ENCODE data around the gene JADE1. TPM values are rescaled to one million over a fixed set of nuclear protein-coding genes. Genes with fewer than 3 reads are reported as not detected.

Gene JADE1
- total and polyA plus RNA-seq, 12 donors = 18.4 to 66.7 (median 37.7) TPM

GRCh38 chr4:128813965-128814364, 4.5 kb downstream of the JADE1 start:
- no peak for TF ChIP-seq POLR2A (IDR thresholded peaks at IDR 0.05)
- TF ChIP-seq CTCF (IDR thresholded peaks at IDR 0.05) = no peak
- H3K4me3 ChIP-seq = no peak overlapping the region
- no peak overlapping the region for H3K27ac ChIP-seq
- 92 to 95% (median 93%) methylated on average over 5 of the region's 5 CpGs for WGBS, 4 donors
- no peaks in the 10 kb centered on the region for H3K9me3 ChIP-seq (replicated peaks in 1 of 3)
- intact Hi-C loops (cut with DNase I) = loop anchor here (5.0 kb wide), 3 partner anchors 43 to 362 kb away; no protein-coding TSS in a partner anchor
- no peaks in the 10 kb centered on the region for H3K36me3 ChIP-seq (replicated peaks in 1 of 2)
- H3K4me1 ChIP-seq (replicated peaks in 1 of 2) = peaks cover 8 to 16% of the 10 kb centered on the region in 2 donors
- H3K27me3 ChIP-seq = no peaks in the 10 kb centered on the region
- no peak for DNase-seq

- 93 to 98% (median 97%) methylated on average over 4 of the region's 4 CpGs for WGBS, 4 donors
- H3K4me1 ChIP-seq (replicated peaks in 1 of 2) = peaks cover 5 to 38% of the 10 kb centered on the region in 2 donors
- TF ChIP-seq CTCF (IDR thresholded peaks at IDR 0.05) = no peak
- no peak for TF ChIP-seq POLR2A (IDR thresholded peaks at IDR 0.05)
- no peaks in the 10 kb centered on the region for H3K36me3 ChIP-seq (replicated peaks in 1 of 2)
- H3K27me3 ChIP-seq = no peaks in the 10 kb centered on the region
- DNase-seq = no peak
- intact Hi-C loops (cut with DNase I) = no loop called here
- no peaks in the 10 kb centered on the region for H3K9me3 ChIP-seq (replicated peaks in 1 of 3)
- H3K27ac ChIP-seq = no peak overlapping the region
- no peak overlapping the region for H3K4me3 ChIP-seq
These were observed 8.9 kb downstream of the JADE1 start for GRCh38 chr4:128818442-128818841.

GRCh38 chr4:128819082-128819742, 9.7 kb downstream of the JADE1 start:
- intact Hi-C loops (cut with DNase I) = no loop called here
- H3K9me3 ChIP-seq (replicated peaks in 1 of 3) = no peaks in the 10 kb centered on the region
- H3K27ac ChIP-seq = no peak overlapping the region
- TF ChIP-seq CTCF (IDR thresholded peaks at IDR 0.05) = no peak
- no peak for TF ChIP-seq POLR2A (IDR thresholded peaks at IDR 0.05)
- 72 to 89% (median 83%) methylated on average over 4 to 6 of the region's 6 CpGs for WGBS, 4 donors
- H3K4me3 ChIP-seq = no peak overlapping the region
- peaks cover 5 to 42% of the 10 kb centered on the region in 2 donors for H3K4me1 ChIP-seq (replicated peaks in 1 of 2)
- no peaks in the 10 kb centered on the region for H3K36me3 ChIP-seq (replicated peaks in 1 of 2)
- H3K27me3 ChIP-seq = no peaks in the 10 kb centered on the region
- DNase-seq = no peak

- no peaks in the 10 kb centered on the region for H3K36me3 ChIP-seq (replicated peaks in 1 of 2)
- WGBS, 4 donors = 68 to 73% (median 68%) methylated on average over 3 of the region's 3 CpGs
- peaks cover 6 to 52% of the 10 kb centered on the region in 2 donors for H3K4me1 ChIP-seq (replicated peaks in 1 of 2)
These were observed 11.2 kb downstream of the JADE1 start for GRCh38 chr4:128820671-128821070.

More at GRCh38 chr4:128820671-128821070, 11.2 kb downstream of the JADE1 start:
- intact Hi-C loops (cut with DNase I) = no loop called here
- Histone ChIP-seq H3K9me3 (replicated peaks in 1 of 3) (no peaks in the 10 kb centered on the region), H3K4me3 (no peak overlapping the region), H3K27me3 (no peaks in the 10 kb centered on the region), H3K27ac (no peak overlapping the region)
- TF ChIP-seq POLR2A (IDR thresholded peaks at IDR 0.05) (no peak), CTCF (IDR thresholded peaks at IDR 0.05) (no peak)
- DNase-seq = no peak
